ENCODE measurements around the gene NUDC. TPM values are rescaled to one million over a fixed set of nuclear protein-coding genes. Genes with fewer than 3 reads are reported as not detected.

Gene NUDC
- total and polyA plus RNA-seq, 2 of the 4 experiments (the other 2 are of a cell fraction) = 34.8 to 89.8 TPM

DNA sequence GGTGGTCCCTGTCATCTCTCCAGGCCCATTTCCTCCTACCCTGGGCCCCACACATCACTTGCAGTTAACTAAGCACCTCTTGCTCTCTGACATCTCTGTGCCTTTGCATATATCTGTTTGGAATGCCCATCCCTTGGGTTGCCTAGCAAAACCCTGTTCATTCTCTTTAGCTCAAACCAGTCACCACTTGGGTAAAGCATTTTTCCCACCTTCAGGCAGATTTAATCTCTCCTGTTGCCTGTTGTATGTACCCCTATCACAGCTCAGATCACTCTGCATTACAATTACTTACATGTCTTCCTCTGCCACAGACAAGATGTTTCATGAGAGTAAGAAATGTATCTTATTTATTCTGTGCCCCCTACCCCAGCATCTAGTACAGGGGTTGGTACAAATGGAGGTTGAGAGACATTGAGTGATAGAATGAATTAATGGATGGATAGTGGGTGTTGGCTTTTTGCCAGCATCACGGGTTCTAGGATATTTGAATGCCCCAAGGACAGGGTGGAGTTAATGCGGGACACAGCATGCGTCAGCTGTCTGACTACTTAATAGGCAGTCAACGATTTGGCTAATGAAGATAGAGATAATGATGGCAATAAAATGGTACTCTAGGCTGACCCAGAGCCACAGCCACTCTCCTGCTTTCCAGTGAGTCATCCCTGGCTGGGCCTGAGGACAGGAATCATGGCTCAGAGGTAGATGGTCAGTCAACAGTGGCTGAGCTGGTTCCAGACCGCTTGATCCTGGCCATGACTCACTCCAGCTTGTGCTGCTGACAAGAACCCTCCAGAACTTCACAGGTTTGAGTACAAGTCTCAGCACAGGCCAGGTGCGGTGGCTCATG is 14.2 kb upstream of the NUDC start:
- ChIA-PET CTCF (no interaction called here), POLR2A (ENCODE audit: unreplicated experiment) (no interaction called here)
- H3K4ac ChIP-seq (ENCODE audit: low read depth, low read length) = no peak overlapping the region
- no peak overlapping the region for H3K18ac ChIP-seq (ENCODE audit: low read depth, low read length)
- H3K27me3 ChIP-seq (ENCODE audit: control insufficient read depth, insufficient read depth, low read length) = peaks cover 10% of the 10 kb centered on the region
- no peaks in the 10 kb centered on the region for H3K36me3 ChIP-seq (ENCODE audit: control insufficient read depth, insufficient read depth, low read length)
- H3K4me3 ChIP-seq (ENCODE audit: insufficient read depth, low read depth, low read length) = no peak overlapping the region
- TF ChIP-seq NFE2L2 (IDR thresholded peaks at IDR 0.05; ENCODE audit: low read depth, low read length) = no peak
- peak; percentile 75 for TF ChIP-seq FOS (IDR thresholded peaks at IDR 0.05; ENCODE audit: low read depth, low read length)
- no peak for TF ChIP-seq MAFK (IDR thresholded peaks at IDR 0.05; ENCODE audit: low read depth, low read length)
- peak; percentile 20 for TF ChIP-seq RCOR1 (IDR thresholded peaks at IDR 0.05; ENCODE audit: insufficient replicate concordance, low read length)
- WGBS, 2 experiments (ENCODE audit: extremely low coverage in 2 of 2, insufficient read length in 1 of 2) = 53% methylated on average over 2 of the region's 6 CpGs; no CpG with 5 or more reads in 1 of the 2 experiments
- ATAC-seq (ENCODE audit: low read depth) (peak; percentile 96), DNase-seq (peak; percentile 92)
- H3K14ac ChIP-seq (replicated peaks; ENCODE audit: low read depth, low read length) = no peak overlapping the region
- H2AK9ac ChIP-seq (replicated peaks; ENCODE audit: low read depth, low read length, poor library complexity) = no peak overlapping the region
- no peaks in the 10 kb centered on the region for H3K9me1 ChIP-seq (ENCODE audit: insufficient read depth, low read length)
- H4K5ac ChIP-seq (ENCODE audit: low read depth, low read length) = no peak overlapping the region
- H3K4me2 ChIP-seq (ENCODE audit: low read depth, low read length) = no peak overlapping the region
- H3K4me1 ChIP-seq (ENCODE audit: control insufficient read depth, insufficient read depth, low read length) = no peaks in the 10 kb centered on the region
- BruUV-seq (replicated peaks) = no TSS peak
- H3K23ac ChIP-seq (ENCODE audit: low read depth, low read length) = no peak overlapping the region
- dilution Hi-C loops (cut with HindIII; ENCODE audit: low sequenced_read_pairs, unreplicated experiment) = no loop called here
- H4K91ac ChIP-seq (ENCODE audit: insufficient read depth, low read depth, low read length) = no peak overlapping the region
- in situ Hi-C loops (cut with MboI; ENCODE audit: low sequenced_read_pairs) = no loop called here
- no peak overlapping the region for H2BK20ac ChIP-seq (ENCODE audit: low read depth, low read length)
- H2AK5ac ChIP-seq (ENCODE audit: low read depth, low read length) = no peak overlapping the region
- no peaks in the 10 kb centered on the region for H4K20me1 ChIP-seq (ENCODE audit: insufficient read depth, low read length)
- H2BK5ac ChIP-seq (ENCODE audit: low read depth, low read length, poor library complexity, severe bottlenecking) = no peak overlapping the region
- no peak overlapping the region for H3K56ac ChIP-seq (ENCODE audit: extremely low read depth, insufficient read depth, low read length)
- peak overlapping the region; percentile 56 for H2AFZ ChIP-seq (replicated peaks; ENCODE audit: low read length, poor library complexity)
- no peak overlapping the region for H2BK120ac ChIP-seq (ENCODE audit: low read depth, low read length)
- intact Hi-C loops (cut with micrococcal nuclease) = no loop called here
- H3K9me3 ChIP-seq (ENCODE audit: control insufficient read depth, insufficient read depth, low read length) = no peaks in the 10 kb centered on the region
- H3K27ac ChIP-seq (ENCODE audit: insufficient read depth, low read length) = no peak overlapping the region
- no peak overlapping the region for H4K8ac ChIP-seq (ENCODE audit: low read depth in 2 of 2, low read length in 2 of 2)
- H3K9ac ChIP-seq (ENCODE audit: low read depth, low read length) = no peak overlapping the region
- H3K79me1 ChIP-seq (ENCODE audit: low read depth in 1 of 2, low read length in 2 of 2) = no peaks in the 10 kb centered on the region
- H2BK15ac ChIP-seq (ENCODE audit: low read depth, low read length) = no peak overlapping the region

All from IMR-90 (cell line).